Cardiac fibroblast (primary cell): ENCODE measurements around the gene SDR42E2.
A peak's percentile ranks its signal among the peaks of the same experiment; 100 is the strongest.

ENCODE experiments used
- DNase-seq, 2 donors: peaks; one replicate each; pipeline versions ENCODE4 v3.0.0 to v3.0.0-alpha.2; 2010; ENCODE audit warnings: low read depth in 2 of 2
- H3K4me3 ChIP-seq, 2 donors: replicated peaks in 1 of 2; 1 replicate in 1 of 2; 2 replicates in 1 of 2; pipeline ENCODE4 v1.5.1; 2011; ENCODE audit warnings: low read depth in 2 of 2, low read length in 2 of 2, mild to moderate bottlenecking in 2 of 2, moderate library complexity in 1 of 2
- CTCF ChIP-seq: IDR thresholded peaks from one replicate; pipeline ENCODE4 v1.5.1; 2011; ENCODE audit warnings: low read depth, mild to moderate bottlenecking, low read length, inconsistent platforms

The SDR42E2 gene

GRCh38 chr16:22206013-22206841 is 43.9 kb downstream of the SDR42E2 start, which contains the start of gene EEF2K:
EEF2K (plus strand) TSS chr16:22206278; CDS start chr16:22225730, 19,452 bp downstream.
- peak; percentile 58 for TF ChIP-seq CTCF
- DNase-seq: peak; percentile 94 to 97
- H3K4me3 ChIP-seq: peak within 1 kb of the TSS; percentile 71 to 87

- peak overlapping the region; percentile 71 to 87 for H3K4me3 ChIP-seq
- no peak for TF ChIP-seq CTCF
- DNase-seq: peak; percentile 73 to 89
Observed at GRCh38 chr16:22206842-22207714, 44.8 kb downstream of the SDR42E2 start.

- no peak for TF ChIP-seq CTCF
- no peak for DNase-seq
- peak overlapping the region; percentile 71 to 87 for H3K4me3 ChIP-seq
Observed at GRCh38 chr16:22207715-22208360, 45.5 kb downstream of the SDR42E2 start.

- no peak overlapping the region for H3K4me3 ChIP-seq
- DNase-seq: no peak
- no peak for TF ChIP-seq CTCF
Observed at GRCh38 chr16:22210285-22210684, 48.0 kb downstream of the SDR42E2 start.

- DNase-seq: no peak
- no peak for TF ChIP-seq CTCF
Observed at GRCh38 chr16:22210854-22211253, 48.5 kb downstream of the SDR42E2 start.

GRCh38 chr16:22213236-22213635 is 50.9 kb downstream of the SDR42E2 start:
- H3K4me3 ChIP-seq: no peak overlapping the region
- DNase-seq: no peak
- no peak for TF ChIP-seq CTCF

More at GRCh38 chr16:22210854-22211253, 48.5 kb downstream of the SDR42E2 start:
- H3K4me3 ChIP-seq: no peak overlapping the region
